Measurements from ENCODE around the gene BPIFB6.

Gene BPIFB6

GRCh38 chr20:33018169-33018931, 13.1 kb upstream of the BPIFB6 start:
- no peaks in the 10 kb centered on the region for H3K36me3 ChIP-seq (ENCODE audit: control insufficient read depth in 1 of 2, insufficient read depth in 2 of 2, low read length in 2 of 2)
- no peaks in the 10 kb centered on the region for H3K27me3 ChIP-seq (ENCODE audit: control insufficient read depth in 1 of 2, insufficient read depth in 2 of 2, low read length in 2 of 2)
- no peak overlapping the region for H3K27ac ChIP-seq (ENCODE audit: low read depth, low read length)
- H3K4me1 ChIP-seq (ENCODE audit: control insufficient read depth in 1 of 2, insufficient read depth in 2 of 2, low read length in 2 of 2) = no peaks in the 10 kb centered on the region
- no peaks in the 10 kb centered on the region for H3K9me3 ChIP-seq (ENCODE audit: control insufficient read depth in 1 of 2, low read length in 2 of 2)
- no peak overlapping the region for H3K9ac ChIP-seq (ENCODE audit: low read depth in 1 of 2, low read length in 2 of 2)
- H3K4me3 ChIP-seq (ENCODE audit: low read depth in 1 of 2, low read length in 2 of 2) = no peak overlapping the region

GRCh38 chr20:33019465-33020277, 11.8 kb upstream of the BPIFB6 start:
- H3K27ac ChIP-seq (ENCODE audit: low read depth, low read length) = no peak overlapping the region
- H3K4me1 ChIP-seq (ENCODE audit: control insufficient read depth in 1 of 2, insufficient read depth in 2 of 2, low read length in 2 of 2) = no peaks in the 10 kb centered on the region
- H3K9me3 ChIP-seq (ENCODE audit: control insufficient read depth in 1 of 2, low read length in 2 of 2) = no peaks in the 10 kb centered on the region
- no peak overlapping the region for H3K4me3 ChIP-seq (ENCODE audit: low read depth in 1 of 2, low read length in 2 of 2)
- H3K36me3 ChIP-seq (ENCODE audit: control insufficient read depth in 1 of 2, insufficient read depth in 2 of 2, low read length in 2 of 2) = no peaks in the 10 kb centered on the region
- no peaks in the 10 kb centered on the region for H3K27me3 ChIP-seq (ENCODE audit: control insufficient read depth in 1 of 2, insufficient read depth in 2 of 2, low read length in 2 of 2)
- no peak overlapping the region for H3K9ac ChIP-seq (ENCODE audit: low read depth in 1 of 2, low read length in 2 of 2)

GRCh38 chr20:33020278-33021161, 10.9 kb upstream of the BPIFB6 start:
- no peaks in the 10 kb centered on the region for H3K36me3 ChIP-seq (ENCODE audit: control insufficient read depth in 1 of 2, insufficient read depth in 2 of 2, low read length in 2 of 2)
- no peaks in the 10 kb centered on the region for H3K27me3 ChIP-seq (ENCODE audit: control insufficient read depth in 1 of 2, insufficient read depth in 2 of 2, low read length in 2 of 2)
- H3K4me3 ChIP-seq (ENCODE audit: low read depth in 1 of 2, low read length in 2 of 2) = no peak overlapping the region
- no peaks in the 10 kb centered on the region for H3K9me3 ChIP-seq (ENCODE audit: control insufficient read depth in 1 of 2, low read length in 2 of 2)
- no peak overlapping the region for H3K9ac ChIP-seq (ENCODE audit: low read depth in 1 of 2, low read length in 2 of 2)
- no peaks in the 10 kb centered on the region for H3K4me1 ChIP-seq (ENCODE audit: control insufficient read depth in 1 of 2, insufficient read depth in 2 of 2, low read length in 2 of 2)
- no peak overlapping the region for H3K27ac ChIP-seq (ENCODE audit: low read depth, low read length)

- Histone ChIP-seq H3K4me3 (ENCODE audit: low read depth in 1 of 2, low read length in 2 of 2) (no peak overlapping the region), H3K27me3 (ENCODE audit: control insufficient read depth in 1 of 2, insufficient read depth in 2 of 2, low read length in 2 of 2) (no peaks in the 10 kb centered on the region), H3K9ac (ENCODE audit: low read depth in 1 of 2, low read length in 2 of 2) (no peak overlapping the region), H3K36me3 (ENCODE audit: control insufficient read depth in 1 of 2, insufficient read depth in 2 of 2, low read length in 2 of 2) (no peaks in the 10 kb centered on the region), H3K27ac (ENCODE audit: low read depth, low read length) (no peak overlapping the region), H3K4me1 (ENCODE audit: control insufficient read depth in 1 of 2, insufficient read depth in 2 of 2, low read length in 2 of 2) (no peaks in the 10 kb centered on the region), H3K9me3 (ENCODE audit: control insufficient read depth in 1 of 2, low read length in 2 of 2) (no peaks in the 10 kb centered on the region)
Measured at GRCh38 chr20:33021879-33022278, 9.6 kb upstream of the BPIFB6 start.

- no peaks in the 10 kb centered on the region for H3K27me3 ChIP-seq (ENCODE audit: control insufficient read depth in 1 of 2, insufficient read depth in 2 of 2, low read length in 2 of 2)
- no peaks in the 10 kb centered on the region for H3K36me3 ChIP-seq (ENCODE audit: control insufficient read depth in 1 of 2, insufficient read depth in 2 of 2, low read length in 2 of 2)
- no peak overlapping the region for H3K9ac ChIP-seq (ENCODE audit: low read depth in 1 of 2, low read length in 2 of 2)
- H3K27ac ChIP-seq (ENCODE audit: low read depth, low read length) = no peak overlapping the region
- no peak overlapping the region for H3K4me3 ChIP-seq (ENCODE audit: low read depth in 1 of 2, low read length in 2 of 2)
- no peaks in the 10 kb centered on the region for H3K4me1 ChIP-seq (ENCODE audit: control insufficient read depth in 1 of 2, insufficient read depth in 2 of 2, low read length in 2 of 2)
- H3K9me3 ChIP-seq (ENCODE audit: control insufficient read depth in 1 of 2, low read length in 2 of 2) = no peaks in the 10 kb centered on the region
Measured at GRCh38 chr20:33022289-33022688, 9.2 kb upstream of the BPIFB6 start.

- Histone ChIP-seq H3K9ac (ENCODE audit: low read depth in 1 of 2, low read length in 2 of 2) (no peak overlapping the region), H3K4me1 (ENCODE audit: control insufficient read depth in 1 of 2, insufficient read depth in 2 of 2, low read length in 2 of 2) (no peaks in the 10 kb centered on the region), H3K27me3 (ENCODE audit: control insufficient read depth in 1 of 2, insufficient read depth in 2 of 2, low read length in 2 of 2) (no peaks in the 10 kb centered on the region), H3K9me3 (ENCODE audit: control insufficient read depth in 1 of 2, low read length in 2 of 2) (no peaks in the 10 kb centered on the region), H3K4me3 (ENCODE audit: low read depth in 1 of 2, low read length in 2 of 2) (no peak overlapping the region), H3K36me3 (ENCODE audit: control insufficient read depth in 1 of 2, insufficient read depth in 2 of 2, low read length in 2 of 2) (no peaks in the 10 kb centered on the region), H3K27ac (ENCODE audit: low read depth, low read length) (no peak overlapping the region)
Measured at GRCh38 chr20:33022694-33023438, 8.6 kb upstream of the BPIFB6 start.

- H3K27ac ChIP-seq (ENCODE audit: low read depth, low read length) = no peak overlapping the region
- H3K9ac ChIP-seq (ENCODE audit: low read depth in 1 of 2, low read length in 2 of 2) = no peak overlapping the region
- H3K4me3 ChIP-seq (ENCODE audit: low read depth in 1 of 2, low read length in 2 of 2) = no peak overlapping the region
Measured at GRCh38 chr20:33023439-33024242, 7.8 kb upstream of the BPIFB6 start.

GRCh38 chr20:33024243-33024560, 7.2 kb upstream of the BPIFB6 start:
- Histone ChIP-seq H3K4me3 (ENCODE audit: low read depth in 1 of 2, low read length in 2 of 2) (no peak overlapping the region), H3K9me3 (ENCODE audit: control insufficient read depth in 1 of 2, low read length in 2 of 2) (no peaks in the 10 kb centered on the region), H3K27ac (ENCODE audit: low read depth, low read length) (no peak overlapping the region), H3K9ac (ENCODE audit: low read depth in 1 of 2, low read length in 2 of 2) (no peak overlapping the region), H3K36me3 (ENCODE audit: control insufficient read depth in 1 of 2, insufficient read depth in 2 of 2, low read length in 2 of 2) (no peaks in the 10 kb centered on the region), H3K4me1 (ENCODE audit: control insufficient read depth in 1 of 2, insufficient read depth in 2 of 2, low read length in 2 of 2) (no peaks in the 10 kb centered on the region), H3K27me3 (ENCODE audit: control insufficient read depth in 1 of 2, insufficient read depth in 2 of 2, low read length in 2 of 2) (no peaks in the 10 kb centered on the region)

More at GRCh38 chr20:33023439-33024242, 7.8 kb upstream of the BPIFB6 start:
- Histone ChIP-seq H3K36me3 (ENCODE audit: control insufficient read depth in 1 of 2, insufficient read depth in 2 of 2, low read length in 2 of 2) (no peaks in the 10 kb centered on the region), H3K27me3 (ENCODE audit: control insufficient read depth in 1 of 2, insufficient read depth in 2 of 2, low read length in 2 of 2) (no peaks in the 10 kb centered on the region), H3K9me3 (ENCODE audit: control insufficient read depth in 1 of 2, low read length in 2 of 2) (no peaks in the 10 kb centered on the region), H3K4me1 (ENCODE audit: control insufficient read depth in 1 of 2, insufficient read depth in 2 of 2, low read length in 2 of 2) (no peaks in the 10 kb centered on the region)

GRCh38 chr20:33024609-33025317, 6.7 kb upstream of the BPIFB6 start:
- no peaks in the 10 kb centered on the region for H3K4me1 ChIP-seq (ENCODE audit: control insufficient read depth in 1 of 2, insufficient read depth in 2 of 2, low read length in 2 of 2)
- H3K27ac ChIP-seq (ENCODE audit: low read depth, low read length) = no peak overlapping the region
- H3K9ac ChIP-seq (ENCODE audit: low read depth in 1 of 2, low read length in 2 of 2) = no peak overlapping the region
- no peak overlapping the region for H3K4me3 ChIP-seq (ENCODE audit: low read depth in 1 of 2, low read length in 2 of 2)
- H3K9me3 ChIP-seq (ENCODE audit: control insufficient read depth in 1 of 2, low read length in 2 of 2) = no peaks in the 10 kb centered on the region
- no peaks in the 10 kb centered on the region for H3K36me3 ChIP-seq (ENCODE audit: control insufficient read depth in 1 of 2, insufficient read depth in 2 of 2, low read length in 2 of 2)
- no peaks in the 10 kb centered on the region for H3K27me3 ChIP-seq (ENCODE audit: control insufficient read depth in 1 of 2, insufficient read depth in 2 of 2, low read length in 2 of 2)
